WI38 (cell line): ENCODE results near the gene SS18L1.

Experiments
- H3K4me3 ChIP-seq: 2 replicates; pipeline ENCODE4 v1.5.1; 2011; ENCODE audit warnings: low read depth, mild to moderate bottlenecking, control low read depth, low read length
- CTCF ChIP-seq: IDR thresholded peaks from 2 replicates; pipeline ENCODE4 v1.5.1; 2012; ENCODE audit warnings: low read depth, mild to moderate bottlenecking, control low read depth, low read length

SS18L1 gene

GRCh38 chr20:62129731-62130531 is 13.6 kb upstream of the SS18L1 start:
- no peak overlapping the region for H3K4me3 ChIP-seq
- TF ChIP-seq CTCF, result no peak

GRCh38 chr20:62131560-62132320 is 11.8 kb upstream of the SS18L1 start:
- H3K4me3 ChIP-seq, result no peak overlapping the region
- no peak for TF ChIP-seq CTCF

GRCh38 chr20:62132421-62132820 is 11.1 kb upstream of the SS18L1 start:
- no peak overlapping the region for H3K4me3 ChIP-seq

GRCh38 chr20:62133051-62133845 is 10.3 kb upstream of the SS18L1 start:
- TF ChIP-seq CTCF, result no peak

More at GRCh38 chr20:62132421-62132820, 11.1 kb upstream of the SS18L1 start:
- TF ChIP-seq CTCF, result no peak

GRCh38 chr20:62133864-62134263 is 9.7 kb upstream of the SS18L1 start:
- no peak for TF ChIP-seq CTCF
- no peak overlapping the region for H3K4me3 ChIP-seq

More at GRCh38 chr20:62133051-62133845, 10.3 kb upstream of the SS18L1 start:
- H3K4me3 ChIP-seq, result no peak overlapping the region

GRCh38 chr20:62134735-62135231 is 8.8 kb upstream of the SS18L1 start:
- no peak for TF ChIP-seq CTCF
- no peak overlapping the region for H3K4me3 ChIP-seq
